Cardiac muscle cell (in vitro differentiated cells and primary cell): Measurements from ENCODE around the gene FIGN. TPM values are rescaled to one million over a fixed set of nuclear protein-coding genes. Genes with fewer than 3 reads are reported as not detected.

Source experiments
- DNase-seq, 2 donors: peaks; one replicate each; pipeline versions ENCODE4 v3.0.0 to v3.0.0-alpha.2; 2010 to 2017; ENCODE audit warnings: low read depth in 1 of 2, low spot score in 1 of 2
- H3K27ac ChIP-seq: fragments of 200-600 bp; sonication (generic); 2 replicates; pipeline ENCODE4 v1.5.1; 2016
- H3K27me3 ChIP-seq: fragments of 200-600 bp; sonication (generic); 2 replicates; pipeline ENCODE4 v1.6.0; 2016; ENCODE audit warnings: control low read depth
- H3K36me3 ChIP-seq: fragments of 200-600 bp; sonication (generic); 2 replicates; pipeline ENCODE4 v1.5.1; 2016; ENCODE audit warnings: control low read depth
- H3K4me1 ChIP-seq: fragments of 200-600 bp; sonication (generic); 2 replicates; pipeline ENCODE4 v1.8.1; 2017; ENCODE audit warnings: low read depth, mild to moderate bottlenecking, mixed run types
- H3K4me3 ChIP-seq: fragments of 200-600 bp; sonication (generic); 2 replicates; pipeline ENCODE4 v1.5.1; 2016; ENCODE audit warnings: mild to moderate bottlenecking
- H3K9me3 ChIP-seq: fragments of 200-600 bp; sonication (generic); 2 replicates; pipeline ENCODE4 v1.5.1; 2017; ENCODE audit warnings: low read depth, mild to moderate bottlenecking, control low read depth
- CTCF ChIP-seq: IDR thresholded peaks from 2 replicates; pipeline ENCODE4 v1.5.1; 2012; ENCODE audit warnings: low read depth, mild to moderate bottlenecking, low read length
- polyA plus RNA-seq: library from polyadenylated mRNA; unstranded; fragments of >200 nt; fragmentation: Nextera tagmentation; extraction: Ambion mirVana; gene quantifications from 2 replicates; pipeline ENCODE4 v1.2.1, GENCODE V29; 2016
- total RNA-seq: library from RNA; depleted of rRNA; stranded (reverse); fragments of >200 nt; gene quantifications from 2 replicates; pipeline ENCODE4 v1.2.3, GENCODE V29; 2016

FIGN gene
- total and polyA plus RNA-seq, 2 experiments from 2014 or later, result 12.6 to 51.0 TPM

GRCh38 chr2:163556511-163556910 is 179.3 kb downstream of the FIGN start:
- no peaks in the 10 kb centered on the region for H3K27me3 ChIP-seq
- DNase-seq, result no peak
- peaks cover 6% of the 10 kb centered on the region for H3K4me1 ChIP-seq
- H3K9me3 ChIP-seq, result no peaks in the 10 kb centered on the region
- H3K27ac ChIP-seq, result no peak overlapping the region
- no peak for TF ChIP-seq CTCF
- no peak overlapping the region for H3K4me3 ChIP-seq
- H3K36me3 ChIP-seq, result no peaks in the 10 kb centered on the region

GRCh38 chr2:163554864-163555263 is 180.9 kb downstream of the FIGN start:
- no peak for DNase-seq
- H3K9me3 ChIP-seq, result no peaks in the 10 kb centered on the region
- no peaks in the 10 kb centered on the region for H3K36me3 ChIP-seq
- no peaks in the 10 kb centered on the region for H3K27me3 ChIP-seq
- TF ChIP-seq CTCF, result no peak
- peaks cover 6% of the 10 kb centered on the region for H3K4me1 ChIP-seq
- no peak overlapping the region for H3K4me3 ChIP-seq
- H3K27ac ChIP-seq, result no peak overlapping the region

GRCh38 chr2:163553601-163554000 is 182.2 kb downstream of the FIGN start:
- Histone ChIP-seq H3K36me3 (no peaks in the 10 kb centered on the region), H3K27me3 (no peaks in the 10 kb centered on the region), H3K4me3 (no peak overlapping the region), H3K9me3 (no peaks in the 10 kb centered on the region), H3K4me1 (peaks cover 6% of the 10 kb centered on the region), H3K27ac (no peak overlapping the region)
- no peak for TF ChIP-seq CTCF
- no peak for DNase-seq

- no peaks in the 10 kb centered on the region for H3K27me3 ChIP-seq
Measured at GRCh38 chr2:163552758-163553157, 183.1 kb downstream of the FIGN start.

GRCh38 chr2:163551616-163552373 is 184.0 kb downstream of the FIGN start:
- H3K9me3 ChIP-seq, result no peaks in the 10 kb centered on the region
- peak overlapping the region; percentile 5 for H3K27ac ChIP-seq
- no peaks in the 10 kb centered on the region for H3K27me3 ChIP-seq
- DNase-seq, result no peak
- H3K4me1 ChIP-seq, result peaks cover 6% of the 10 kb centered on the region
- H3K36me3 ChIP-seq, result no peaks in the 10 kb centered on the region
- TF ChIP-seq CTCF, result no peak
- H3K4me3 ChIP-seq, result no peak overlapping the region

More at GRCh38 chr2:163552758-163553157, 183.1 kb downstream of the FIGN start:
- H3K36me3 ChIP-seq, result no peaks in the 10 kb centered on the region
- no peaks in the 10 kb centered on the region for H3K9me3 ChIP-seq
- no peak for DNase-seq
- no peak overlapping the region for H3K4me3 ChIP-seq
- peaks cover 6% of the 10 kb centered on the region for H3K4me1 ChIP-seq
- TF ChIP-seq CTCF, result no peak
- no peak overlapping the region for H3K27ac ChIP-seq
